ENCODE results near the gene RABL6.

- TF ChIP-seq POLR2A (IDR thresholded peaks at IDR 0.05), result no peak
- TF ChIP-seq, protein P1, sequence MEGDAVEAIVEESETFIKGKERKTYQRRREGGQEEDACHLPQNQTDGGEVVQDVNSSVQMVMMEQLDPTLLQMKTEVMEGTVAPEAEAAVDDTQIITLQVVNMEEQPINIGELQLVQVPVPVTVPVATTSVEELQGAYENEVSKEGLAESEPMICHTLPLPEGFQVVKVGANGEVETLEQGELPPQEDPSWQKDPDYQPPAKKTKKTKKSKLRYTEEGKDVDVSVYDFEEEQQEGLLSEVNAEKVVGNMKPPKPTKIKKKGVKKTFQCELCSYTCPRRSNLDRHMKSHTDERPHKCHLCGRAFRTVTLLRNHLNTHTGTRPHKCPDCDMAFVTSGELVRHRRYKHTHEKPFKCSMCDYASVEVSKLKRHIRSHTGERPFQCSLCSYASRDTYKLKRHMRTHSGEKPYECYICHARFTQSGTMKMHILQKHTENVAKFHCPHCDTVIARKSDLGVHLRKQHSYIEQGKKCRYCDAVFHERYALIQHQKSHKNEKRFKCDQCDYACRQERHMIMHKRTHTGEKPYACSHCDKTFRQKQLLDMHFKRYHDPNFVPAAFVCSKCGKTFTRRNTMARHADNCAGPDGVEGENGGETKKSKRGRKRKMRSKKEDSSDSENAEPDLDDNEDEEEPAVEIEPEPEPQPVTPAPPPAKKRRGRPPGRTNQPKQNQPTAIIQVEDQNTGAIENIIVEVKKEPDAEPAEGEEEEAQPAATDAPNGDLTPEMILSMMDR (IDR thresholded peaks at IDR 0.05), result no peak
Measured at GRCh38 chr9:136793086-136793946, 14.4 kb upstream of the RABL6 start.
